NOMO-1 treated with DMSO at 0.1 percent for 48 hours (cell line): ENCODE results near the gene ANTXR2.

ENCODE experiments used
- DNase-seq: peaks from one replicate; lab custom pipeline; 2025; ENCODE audit not compliant: unreplicated experiment; lab: John Stamatoyannopoulos, UW

The ANTXR2 gene

GRCh38 chr4:79877511-79877910, 195.5 kb downstream of the ANTXR2 start:
- no peak for DNase-seq

GRCh38 chr4:79875344-79875899, 197.6 kb downstream of the ANTXR2 start:
- no peak for DNase-seq

- DNase-seq, result no peak
Observed at GRCh38 chr4:79874197-79874596, 198.8 kb downstream of the ANTXR2 start.

GRCh38 chr4:79872738-79873137, 200.3 kb downstream of the ANTXR2 start:
- DNase-seq, result no peak

- DNase-seq, result no peak
Observed at GRCh38 chr4:79871961-79872360, 201.1 kb downstream of the ANTXR2 start.

- DNase-seq, result no peak
Observed at GRCh38 chr4:79869597-79870237, 203.3 kb downstream of the ANTXR2 start.

- DNase-seq, result no peak
Observed at GRCh38 chr4:79865201-79865597, 207.8 kb downstream of the ANTXR2 start.

- no peak for DNase-seq
Observed at GRCh38 chr4:79864500-79865200, 208.4 kb downstream of the ANTXR2 start.

GRCh38 chr4:79863333-79863732, 209.7 kb downstream of the ANTXR2 start:
- DNase-seq, result no peak

- DNase-seq, result no peak
Observed at GRCh38 chr4:79862821-79863220, 210.2 kb downstream of the ANTXR2 start.

- no peak for DNase-seq
Observed at GRCh38 chr4:79857811-79858210, 215.2 kb downstream of the ANTXR2 start.

GRCh38 chr4:79856196-79856595, 216.8 kb downstream of the ANTXR2 start:
- DNase-seq, result no peak

- peak; percentile 33 for DNase-seq
Observed at GRCh38 chr4:79854856-79855502, 218.1 kb downstream of the ANTXR2 start.

GRCh38 chr4:79852305-79852730, 220.7 kb downstream of the ANTXR2 start:
- DNase-seq, result no peak

GRCh38 chr4:79851625-79852304, 221.3 kb downstream of the ANTXR2 start:
- no peak for DNase-seq
